Measurements from ENCODE around the gene UBALD2.
"Not testable (repeated sequence)": the region's sequence is repeated elsewhere in the genome, so short reads cannot be mapped to it uniquely, and the experiment has no call there.

Gene UBALD2

DNA sequence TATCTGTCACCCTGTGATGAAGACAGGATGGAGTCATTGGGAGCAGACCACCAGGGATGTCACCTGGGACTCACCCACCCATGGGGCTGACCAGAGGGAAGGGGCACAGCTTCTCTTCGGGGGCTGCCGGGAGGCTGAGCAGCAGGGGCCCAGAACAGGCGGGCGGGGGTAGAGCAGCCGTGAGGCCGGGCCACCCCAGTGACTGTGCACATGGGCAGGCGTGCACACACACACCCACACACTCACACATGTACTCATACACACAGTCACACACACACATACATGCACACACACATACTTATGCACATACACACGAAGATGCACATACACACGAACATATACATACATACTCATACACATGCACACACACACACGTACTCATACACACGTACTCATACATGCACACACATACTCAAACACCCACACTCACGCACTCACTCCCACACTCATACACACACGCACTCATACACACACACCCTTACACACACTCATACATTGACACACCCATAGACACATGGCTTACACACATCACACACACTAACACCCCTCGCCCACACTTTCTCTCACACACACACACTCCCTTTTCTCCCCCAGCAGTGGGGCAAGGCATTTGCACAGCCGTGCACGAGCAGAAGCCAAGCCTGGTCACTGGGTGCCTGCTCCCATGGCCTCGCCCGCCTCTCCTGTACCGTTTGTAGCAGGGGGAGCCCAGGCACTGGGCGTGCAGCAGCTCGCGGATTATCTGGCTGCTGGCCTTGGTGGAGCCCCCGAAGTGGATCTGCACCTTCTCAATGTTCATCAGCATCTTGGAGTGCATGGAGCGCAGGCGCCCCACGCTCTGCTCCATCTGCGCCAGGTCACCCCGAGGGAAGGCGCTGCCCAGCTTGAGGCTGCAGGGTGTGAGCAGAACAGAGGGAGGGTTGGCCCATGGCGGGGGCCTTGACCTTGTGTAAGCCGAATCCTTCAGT, 12.4 kb downstream of the UBALD2 start:
- no peak for DNase-seq (ENCODE audit: low read depth in 2 of 2, low spot score in 1 of 2)

DNA sequence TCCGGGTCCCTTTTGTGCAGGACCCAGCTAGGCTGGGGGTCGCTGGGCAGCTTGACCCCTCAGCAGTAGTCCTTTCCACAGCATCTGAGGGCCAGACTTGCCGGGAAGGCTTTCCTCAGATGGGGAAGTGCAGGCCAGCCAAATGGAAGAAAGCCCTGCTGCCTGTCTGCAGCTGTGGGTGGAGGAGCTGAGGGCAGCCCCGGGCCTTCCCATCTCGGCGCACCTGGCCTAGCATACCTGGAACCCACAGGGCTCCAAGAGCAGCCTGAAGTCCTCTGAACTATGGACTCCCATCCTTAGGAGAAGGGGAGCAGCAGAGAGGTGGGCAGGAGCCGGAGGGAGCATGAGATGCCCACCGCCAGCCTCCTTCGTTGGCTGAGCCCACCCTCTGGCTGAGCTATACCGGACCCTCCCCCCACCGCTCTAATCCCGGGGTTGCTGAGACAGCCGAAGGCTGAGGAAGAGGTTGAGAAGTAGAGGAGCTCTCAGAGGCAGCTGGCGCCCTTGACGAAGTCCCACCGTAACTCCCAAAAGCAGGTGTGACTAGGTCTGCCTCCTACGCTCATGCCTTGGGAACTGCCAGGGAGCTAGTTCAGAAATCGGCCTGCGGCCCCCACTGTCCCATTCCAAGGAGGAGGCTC, 13.2 kb downstream of the UBALD2 start:
- no peak for DNase-seq (ENCODE audit: low read depth in 2 of 2, low spot score in 1 of 2)

DNA sequence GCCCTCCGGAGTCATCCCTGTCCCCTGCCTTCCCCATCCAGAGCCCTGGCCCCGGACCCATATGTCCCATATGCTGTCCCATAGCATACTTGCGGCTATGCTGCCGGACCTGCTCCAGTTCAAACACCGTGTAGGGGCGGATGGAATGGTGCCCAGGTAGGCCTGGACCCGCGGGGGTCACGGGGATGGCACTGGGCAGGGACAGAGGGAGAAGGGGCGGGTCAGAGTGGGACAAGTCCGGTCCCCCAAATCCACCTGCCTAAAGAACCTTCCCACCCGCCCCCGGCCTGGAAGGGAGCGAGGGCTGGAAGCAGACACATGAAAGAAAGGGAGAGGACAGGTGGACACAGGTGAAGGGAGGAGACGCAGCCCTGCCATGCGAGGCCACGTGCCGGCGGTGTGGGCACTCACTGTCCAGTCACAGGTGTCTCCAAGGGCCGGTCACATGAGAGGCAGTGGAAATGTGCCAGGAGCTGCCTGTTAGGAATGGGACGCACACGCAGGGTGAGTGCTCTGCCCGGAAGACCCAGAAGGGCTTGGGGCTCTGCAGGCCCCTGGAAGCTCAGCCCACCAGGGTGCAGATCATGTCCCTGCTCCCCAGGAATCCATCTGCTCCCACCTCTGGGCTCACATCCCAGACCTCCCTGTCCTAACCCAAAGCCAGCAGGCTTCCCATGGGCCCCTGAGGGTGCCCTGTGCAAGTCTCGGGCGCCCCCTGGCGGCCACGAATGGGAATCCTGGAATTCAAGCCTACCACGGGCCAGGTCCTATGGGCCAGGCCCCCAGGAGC, 14.0 kb downstream of the UBALD2 start:
- peak; percentile 75 to 81 for DNase-seq (ENCODE audit: low read depth in 2 of 2, low spot score in 1 of 2)

DNA sequence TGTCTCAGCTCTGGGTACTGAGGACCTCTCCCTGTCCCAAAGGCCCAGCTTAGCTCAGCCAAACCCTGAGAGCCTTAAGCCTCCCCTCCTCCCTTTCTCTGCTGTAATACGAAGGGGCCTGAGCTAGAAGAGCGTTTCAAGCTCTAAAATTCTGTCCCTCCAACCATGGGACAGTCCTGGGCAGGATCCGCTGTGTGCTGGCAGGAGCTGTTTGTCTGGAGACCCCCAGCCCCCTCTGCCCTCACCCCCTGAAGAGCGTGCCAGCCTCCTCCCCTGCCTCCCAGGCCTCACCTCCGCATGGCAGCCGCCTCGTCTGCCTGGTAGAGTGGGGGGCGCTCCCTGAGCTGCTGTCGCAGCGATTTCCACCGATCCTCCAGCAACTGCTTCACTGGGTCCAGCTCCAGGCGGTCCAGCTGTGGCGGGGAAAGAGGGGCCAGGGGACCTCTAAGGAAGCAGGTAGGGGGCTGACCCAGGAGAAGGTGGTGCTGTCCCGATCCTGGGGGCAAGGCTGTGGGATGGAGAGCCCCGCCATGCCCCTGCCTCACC, 14.7 kb downstream of the UBALD2 start:
- DNase-seq (ENCODE audit: low read depth in 2 of 2, low spot score in 1 of 2) = no peak

DNA sequence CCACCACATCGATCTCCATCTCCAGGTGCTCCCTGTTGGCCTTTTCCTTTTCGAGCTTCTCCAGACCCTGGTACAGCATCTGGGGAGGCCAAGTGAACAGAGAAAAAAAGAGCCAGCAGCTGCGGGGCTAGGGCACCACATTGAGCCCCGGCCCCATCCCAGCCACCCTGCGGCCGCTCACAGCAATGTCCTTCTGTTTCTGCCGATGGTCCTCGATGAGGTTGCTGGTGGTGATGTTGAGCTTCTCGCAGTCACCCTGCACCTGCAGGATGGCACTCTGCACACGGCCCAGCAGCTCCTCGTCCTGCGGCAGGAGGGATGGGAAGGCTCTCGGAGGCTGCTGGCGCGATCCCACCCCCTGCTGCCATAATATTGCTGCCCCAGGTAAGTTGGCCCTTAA, 15.5 kb downstream of the UBALD2 start:
- DNase-seq (ENCODE audit: low read depth in 2 of 2, low spot score in 1 of 2) = no peak

DNA sequence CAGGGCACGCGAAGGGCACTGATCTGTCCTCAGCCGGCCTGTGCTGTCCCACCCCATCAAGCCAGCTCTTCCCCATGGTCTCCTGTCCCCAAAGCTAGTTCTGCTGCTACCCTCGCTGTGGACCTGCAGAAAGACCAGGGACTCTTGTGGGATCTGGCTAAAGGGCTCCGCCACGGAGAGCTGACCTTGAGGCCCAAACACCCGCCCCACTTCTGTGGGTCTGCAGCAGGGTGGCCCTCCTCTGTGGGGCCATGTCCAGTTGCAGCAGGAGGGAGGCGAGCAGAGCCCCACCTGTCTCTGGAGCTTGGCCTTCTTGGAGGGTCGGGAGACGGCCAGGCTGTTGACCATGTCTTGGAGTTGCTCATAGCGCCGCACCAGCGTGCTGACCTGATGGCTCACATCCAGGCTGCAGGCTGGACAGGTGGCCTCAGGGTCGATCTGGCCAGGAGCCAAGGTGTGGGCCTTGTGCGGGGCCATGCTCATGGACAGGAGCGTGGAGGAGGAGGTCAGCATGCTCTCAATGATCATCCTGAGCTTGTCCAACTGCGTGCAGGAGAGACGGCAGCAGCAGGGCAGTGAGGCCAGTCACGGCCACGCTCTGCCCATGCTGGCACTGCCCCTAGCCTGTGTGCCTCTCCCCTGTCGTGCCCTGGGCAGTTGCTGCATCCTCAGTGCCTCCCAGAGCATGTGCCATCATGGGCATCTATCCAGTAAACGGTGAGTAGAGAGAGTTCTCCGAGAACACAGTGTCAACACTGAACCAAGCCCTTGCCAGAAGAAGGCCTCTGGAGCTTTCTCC, 16.6 kb downstream of the UBALD2 start:
- no peak for DNase-seq (ENCODE audit: low read depth in 2 of 2, low spot score in 1 of 2)

DNA sequence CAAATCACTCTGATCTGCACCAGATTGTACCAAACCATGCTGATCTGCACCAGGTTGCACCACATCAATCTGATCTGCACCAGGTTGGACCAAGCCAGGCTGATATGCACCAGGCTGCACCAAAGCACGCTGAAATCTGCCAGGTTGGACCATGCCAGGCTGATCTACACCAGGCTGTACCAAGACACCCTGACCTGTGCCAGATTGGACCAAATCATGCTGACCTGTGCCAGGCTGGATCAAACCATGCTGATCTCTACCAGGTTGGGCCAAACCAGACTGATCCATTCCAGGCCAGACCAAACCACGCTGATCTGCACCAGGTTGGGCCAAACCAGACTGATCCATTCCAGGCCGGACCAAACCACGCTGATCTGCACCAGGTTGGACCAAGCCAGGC, 27.4 kb downstream of the UBALD2 start:
- no peak for DNase-seq (ENCODE audit: low read depth in 2 of 2, low spot score in 1 of 2)

DNA sequence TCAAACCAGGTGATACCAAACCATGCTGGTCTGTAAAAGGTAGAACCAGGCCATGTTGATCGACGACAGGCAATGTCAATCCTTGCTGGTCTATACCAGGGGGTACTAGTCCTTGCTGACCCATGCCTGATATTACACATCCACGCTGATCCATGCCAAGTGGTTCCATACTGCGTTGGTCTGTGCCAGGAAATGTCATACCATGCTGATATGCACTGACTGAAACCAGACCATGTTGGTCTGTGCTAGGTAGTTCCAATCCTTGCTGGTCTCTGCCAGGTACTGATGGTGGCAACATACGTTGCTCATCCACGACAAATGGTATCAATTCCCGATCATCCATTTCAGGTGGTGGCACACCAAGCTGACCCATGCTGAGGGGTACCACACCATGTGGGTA, 28.0 kb downstream of the UBALD2 start:
- DNase-seq (ENCODE audit: low read depth in 2 of 2, low spot score in 1 of 2) = no peak

DNA sequence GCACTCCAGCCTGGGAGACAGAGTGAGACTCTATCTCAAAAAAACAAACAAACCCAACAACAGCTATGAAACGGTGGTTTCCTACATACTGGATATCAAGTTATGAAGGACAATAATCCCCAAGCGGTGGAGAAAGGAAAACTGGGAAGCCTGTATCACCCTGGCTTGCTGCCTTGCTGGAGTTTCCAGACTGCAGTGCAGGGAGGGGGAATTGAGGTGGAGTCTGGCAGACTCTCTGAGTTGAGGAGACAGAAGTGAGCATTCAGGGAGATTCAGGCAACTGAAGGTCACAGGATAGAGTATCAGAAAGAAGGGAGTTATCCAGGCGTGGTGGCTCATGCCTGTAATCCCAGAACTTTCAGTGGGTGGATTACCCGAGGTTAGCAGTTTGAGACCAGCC, 31.0 kb downstream of the UBALD2 start:
- DNase-seq (ENCODE audit: low read depth in 2 of 2, low spot score in 1 of 2) = no peak

DNA sequence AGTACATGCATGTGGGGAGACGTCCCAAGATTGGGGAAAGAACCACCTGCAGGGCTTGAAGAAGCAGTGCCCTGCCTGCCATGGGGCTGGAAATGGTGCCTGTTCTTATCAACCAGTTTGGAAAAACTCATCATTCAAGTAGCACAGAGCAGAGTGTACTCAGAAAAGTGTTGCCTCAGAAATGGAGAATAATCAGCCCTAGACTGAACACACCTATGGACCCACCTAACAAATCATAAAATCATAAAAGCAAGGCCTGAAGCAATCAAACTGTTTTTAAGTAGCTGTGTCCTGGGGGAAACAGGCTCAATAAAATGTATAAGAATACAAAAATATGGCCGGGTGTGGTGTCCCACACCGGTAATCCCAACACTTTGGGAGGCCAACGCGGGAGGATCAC, 31.7 kb downstream of the UBALD2 start:
- DNase-seq (ENCODE audit: low read depth in 2 of 2, low spot score in 1 of 2) = no peak

DNA sequence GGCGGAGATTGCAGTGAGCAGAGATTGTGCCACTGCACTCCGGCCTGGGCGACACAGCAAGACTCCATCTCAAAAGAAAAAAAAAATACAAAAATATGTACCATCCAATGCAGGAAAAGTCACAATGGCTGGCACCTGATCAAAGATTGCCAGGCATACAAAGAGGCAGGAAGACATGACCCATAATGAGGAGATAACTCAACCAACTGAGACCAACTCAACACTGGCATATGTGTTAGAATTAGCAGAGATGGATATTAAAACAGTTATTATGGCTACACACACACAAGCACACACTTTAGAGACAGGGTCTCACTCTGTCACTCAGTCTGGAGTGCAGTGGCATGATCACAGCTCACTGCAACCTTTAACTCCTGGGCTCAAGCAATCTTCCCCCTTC, 32.3 kb downstream of the UBALD2 start:
- DNase-seq (ENCODE audit: low read depth in 2 of 2, low spot score in 1 of 2) = no peak

DNA sequence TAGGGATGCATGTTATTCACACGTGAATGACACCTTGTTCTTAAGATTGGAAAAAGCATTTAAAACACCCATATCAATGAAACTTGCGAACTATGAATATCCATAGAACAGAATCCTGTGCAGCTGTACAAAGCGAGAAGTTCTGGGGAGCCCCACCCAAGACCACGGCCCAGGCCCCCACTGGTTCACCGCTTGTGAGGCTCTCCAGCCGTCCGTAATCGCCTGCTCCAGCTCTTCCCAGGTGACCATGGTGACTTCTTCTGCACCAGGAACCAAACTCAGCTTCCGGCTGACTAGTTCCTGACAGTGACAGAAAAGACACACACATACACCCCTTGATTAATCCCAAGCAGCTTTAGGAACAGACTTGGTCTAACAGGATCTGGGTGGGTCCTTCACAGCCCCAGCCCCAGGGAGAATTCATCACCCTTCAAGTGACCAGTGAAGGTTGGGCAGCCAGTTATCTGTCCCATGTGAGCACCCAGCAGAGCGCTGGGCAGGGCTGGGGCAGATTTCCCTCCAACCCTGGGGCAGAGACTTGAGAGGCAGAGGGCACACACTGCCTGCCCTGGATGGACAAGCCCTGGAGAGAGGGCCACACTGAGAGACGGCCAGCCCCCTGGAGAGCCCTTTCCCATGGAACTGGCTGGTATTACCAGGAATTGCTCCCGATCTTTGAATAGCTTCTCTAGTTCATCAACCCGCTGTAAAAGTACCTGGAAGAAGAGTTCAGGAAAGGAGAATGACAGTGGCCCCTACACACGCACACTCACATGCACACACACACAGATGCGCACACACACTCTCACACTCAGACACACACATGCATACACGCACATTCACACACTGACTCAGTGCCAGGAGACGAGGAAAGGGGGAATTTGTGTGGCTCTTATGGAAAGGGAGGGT, 39.3 kb downstream of the UBALD2 start:
- DNase-seq (ENCODE audit: low read depth in 2 of 2, low spot score in 1 of 2) = no peak

DNA sequence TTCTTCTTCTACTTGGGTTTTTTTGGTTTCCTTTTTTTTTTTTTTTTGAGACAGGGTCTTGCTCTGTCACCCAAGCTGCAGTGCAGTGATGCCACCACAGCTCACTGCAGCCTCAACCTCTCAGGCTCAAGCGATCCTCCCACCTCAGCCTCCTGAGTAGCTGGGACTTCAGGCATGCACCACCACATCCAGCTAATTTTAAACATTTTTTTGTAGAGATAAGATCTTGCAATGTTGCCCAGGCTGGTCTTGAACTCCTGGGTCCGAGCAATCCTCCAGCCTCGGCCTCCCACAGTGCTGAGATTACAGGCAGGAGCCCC, 39.9 kb downstream of the UBALD2 start:
- DNase-seq (ENCODE audit: low read depth in 2 of 2, low spot score in 1 of 2) = not testable (repeated sequence)

DNA sequence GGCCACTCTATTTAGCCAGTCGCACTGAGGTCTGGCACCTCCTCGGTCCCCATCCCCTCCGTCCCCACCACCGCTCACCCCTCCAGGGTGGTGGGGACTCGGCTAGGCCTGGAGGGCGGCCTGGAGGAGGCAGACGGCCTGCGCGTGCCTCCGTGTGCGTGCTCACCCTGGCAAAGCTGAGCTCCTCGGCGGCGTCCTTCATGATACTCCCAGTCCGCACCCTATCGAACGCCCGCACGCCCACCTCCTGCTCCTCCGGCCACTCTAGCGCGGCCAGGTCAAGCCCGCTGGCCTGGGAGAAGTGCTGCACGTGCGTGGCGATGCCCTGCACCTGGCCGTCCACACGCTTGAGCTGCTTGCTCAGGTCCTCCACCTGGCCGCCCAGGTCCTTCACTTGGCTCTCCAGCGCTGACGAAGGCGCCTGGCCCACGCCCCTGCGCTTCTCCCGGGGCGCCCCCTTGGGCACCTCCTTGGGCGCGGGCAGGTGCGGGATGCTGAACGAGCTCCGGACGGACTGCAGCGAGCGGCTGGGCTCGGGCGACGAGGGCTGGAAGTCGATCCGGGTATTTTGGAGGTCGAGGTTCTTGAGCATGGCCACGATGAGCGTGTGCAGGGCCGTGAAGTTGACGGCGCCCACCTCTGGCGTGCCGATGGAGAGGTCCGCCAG, 42.3 kb downstream of the UBALD2 start:
- no peak for DNase-seq (ENCODE audit: low read depth in 2 of 2, low spot score in 1 of 2)

DNA sequence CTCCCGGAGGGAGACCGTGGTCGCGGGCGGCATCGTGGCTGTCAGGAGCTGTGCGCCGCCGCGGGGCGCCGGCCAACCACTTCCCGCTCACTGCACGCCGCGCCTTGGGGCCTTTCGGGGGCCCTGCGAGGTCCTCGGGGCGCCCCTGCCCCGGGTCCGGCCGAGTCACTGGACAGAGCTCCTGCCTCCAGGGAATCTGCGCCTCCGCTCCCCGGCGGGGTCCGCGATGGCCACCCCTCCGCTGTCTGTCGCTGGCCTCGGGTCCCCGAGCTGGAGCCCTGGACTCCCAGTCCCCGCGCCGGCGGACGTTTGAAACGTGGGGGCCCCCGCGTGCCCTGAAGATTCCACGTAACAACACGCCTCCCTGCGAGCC, 42.8 kb downstream of the UBALD2 start, which contains the start of gene QRICH2:
Gene QRICH2, minus strand, starts transcription at position 311 of the 373 bp plus-strand sequence. Its CDS starts 278 bp downstream, at position 33.
- DNase-seq (ENCODE audit: low read depth in 2 of 2, low spot score in 1 of 2) = no peak

DNA sequence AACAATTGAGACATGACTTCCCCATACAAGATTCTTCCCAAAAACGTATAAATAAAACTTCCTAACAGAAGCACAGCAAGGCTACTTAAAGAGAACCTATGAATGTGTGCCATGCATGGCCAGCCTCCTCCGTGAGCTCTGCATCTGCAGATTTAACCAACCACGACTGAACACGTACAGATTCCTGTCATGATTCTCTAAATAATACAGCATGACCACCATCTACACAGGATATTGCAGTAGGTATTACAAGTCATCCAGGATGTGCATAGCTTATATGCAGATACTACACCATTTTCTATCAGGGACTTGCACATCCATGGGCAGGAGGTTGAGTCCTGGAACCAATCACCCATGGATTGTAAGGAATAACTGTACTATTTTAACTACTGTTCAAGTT, 44.3 kb downstream of the UBALD2 start:
- no peak for DNase-seq (ENCODE audit: low read depth in 2 of 2, low spot score in 1 of 2)

DNA sequence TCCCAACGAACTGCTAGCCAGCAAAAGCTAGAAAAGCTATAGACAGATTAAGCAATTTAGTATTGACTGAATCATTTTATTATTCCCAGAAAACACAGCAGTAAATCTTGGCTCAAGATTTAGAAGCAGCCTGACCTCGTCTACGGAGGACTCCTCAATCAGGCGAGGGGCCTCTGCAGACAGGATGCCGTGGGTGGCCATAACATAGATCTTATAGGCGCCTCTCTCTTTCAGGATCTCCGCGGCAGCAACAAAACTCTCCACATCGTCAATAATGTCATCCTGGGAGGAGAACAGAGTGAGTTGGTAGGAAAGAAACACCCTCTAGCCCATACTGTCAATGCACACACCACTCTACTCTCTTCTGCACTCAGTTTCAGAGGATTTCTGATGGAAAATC, 47.6 kb downstream of the UBALD2 start:
- DNase-seq (ENCODE audit: low read depth in 2 of 2, low spot score in 1 of 2) = no peak

DNA sequence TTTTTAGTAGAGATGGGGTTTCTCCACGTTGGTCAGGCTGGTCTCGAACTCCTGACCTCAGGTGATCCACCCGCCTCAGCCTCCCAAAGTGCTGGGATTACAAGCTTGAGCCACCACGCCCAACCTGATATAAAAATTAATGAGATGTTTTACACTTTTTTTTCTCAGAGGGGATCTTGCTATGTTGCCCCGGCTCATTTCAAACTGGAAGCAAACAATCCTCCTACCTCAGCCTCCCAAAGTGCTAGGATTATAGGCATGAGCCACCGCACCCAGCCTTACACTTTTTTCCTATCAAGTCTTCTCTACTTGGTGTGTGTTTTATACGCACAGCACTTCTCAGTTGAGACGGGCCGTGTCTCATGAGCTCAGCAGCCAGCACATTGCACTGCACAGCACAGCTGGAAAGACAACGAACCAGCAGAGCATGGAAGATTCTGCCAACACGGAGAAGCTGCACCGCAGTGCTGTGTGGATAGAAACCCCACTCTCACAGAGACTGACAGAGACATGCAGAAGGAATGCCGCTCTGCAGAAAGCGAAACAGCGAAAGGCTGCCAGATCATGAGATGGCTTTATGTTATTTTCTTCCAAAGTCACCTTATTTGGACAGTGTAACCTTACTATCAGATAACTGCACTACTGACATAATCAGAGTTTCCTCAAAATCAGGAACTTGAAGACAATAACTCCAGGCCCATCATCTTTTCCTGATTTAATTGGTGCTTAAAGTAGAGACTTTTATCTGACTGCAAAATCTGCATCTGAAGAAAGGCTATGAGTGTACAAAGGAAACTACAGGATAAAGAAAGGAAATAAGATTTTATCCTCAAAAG, 49.5 kb downstream of the UBALD2 start:
- DNase-seq (ENCODE audit: low read depth in 2 of 2, low spot score in 1 of 2) = no peak

All from stimulated activated CD8-positive, alpha-beta memory T cell treated with anti-CD3 and anti-CD28 coated beads, Interleukin-4, amount 100 ng/mL, for 1 hour (primary cell).